NCI-H1436 (cell line): Measurements from ENCODE around the gene AP1S2.
"Not testable (repeated sequence)": the region's sequence is repeated elsewhere in the genome, so short reads cannot be mapped to it uniquely, and the experiment has no call there.

Source experiments
- DNase-seq: peaks from one replicate; lab custom pipeline; 2025; lab: John Stamatoyannopoulos, UW

Gene AP1S2

GRCh38 chrX:15854712-15855567 lies at the start of gene AP1S2:
Gene AP1S2 (minus strand): TSS chrX:15854813. CDS start chrX:15852524, 2,289 bp downstream.
- peak; percentile 84 for DNase-seq

- no peak for DNase-seq
These were observed 48.6 kb upstream of the AP1S2 start for GRCh38 chrX:15903186-15903681.

GRCh38 chrX:15895334-15895733 lies 40.7 kb upstream of the AP1S2 start:
- no peak for DNase-seq

GRCh38 chrX:15894724-15895123 lies 40.1 kb upstream of the AP1S2 start:
- no peak for DNase-seq

GRCh38 chrX:15890463-15890862 lies 35.9 kb upstream of the AP1S2 start:
- no peak for DNase-seq

- DNase-seq, result no peak
These were observed 33.4 kb upstream of the AP1S2 start for GRCh38 chrX:15888062-15888461.

GRCh38 chrX:15883540-15883863 lies 28.9 kb upstream of the AP1S2 start:
- no peak for DNase-seq

- no peak for DNase-seq
These were observed 28.3 kb upstream of the AP1S2 start for GRCh38 chrX:15882704-15883539.

- DNase-seq, result no peak
These were observed 26.8 kb upstream of the AP1S2 start for GRCh38 chrX:15881381-15881897.

- not testable (repeated sequence) for DNase-seq
These were observed 23.3 kb upstream of the AP1S2 start for GRCh38 chrX:15877914-15878313.

GRCh38 chrX:15877380-15877779 lies 22.8 kb upstream of the AP1S2 start:
- DNase-seq, result no peak

- no peak for DNase-seq
These were observed 20.1 kb upstream of the AP1S2 start for GRCh38 chrX:15874672-15875071.

- no peak for DNase-seq
These were observed 19.0 kb upstream of the AP1S2 start for GRCh38 chrX:15873566-15873965.

- DNase-seq, result no peak
These were observed 15.7 kb upstream of the AP1S2 start for GRCh38 chrX:15870310-15870709.

- DNase-seq, result no peak
These were observed 15.1 kb upstream of the AP1S2 start for GRCh38 chrX:15869695-15870094.

GRCh38 chrX:15866147-15866546 lies 11.5 kb upstream of the AP1S2 start:
- DNase-seq, result no peak

GRCh38 chrX:15864629-15865028 lies 10.0 kb upstream of the AP1S2 start:
- DNase-seq, result no peak

- no peak for DNase-seq
These were observed 9.4 kb upstream of the AP1S2 start for GRCh38 chrX:15864023-15864422.

GRCh38 chrX:15860921-15861320 lies 6.3 kb upstream of the AP1S2 start:
- DNase-seq, result no peak

- DNase-seq, result no peak
These were observed 3.4 kb upstream of the AP1S2 start for GRCh38 chrX:15858051-15858450.

- DNase-seq, result no peak
These were observed 2.0 kb upstream of the AP1S2 start for GRCh38 chrX:15856636-15857035.

GRCh38 chrX:15856222-15856587 lies 1.6 kb upstream of the AP1S2 start:
- no peak for DNase-seq
